Measurements from ENCODE around the gene PMS1. TPM values are rescaled to one million over a fixed set of nuclear protein-coding genes. Genes with fewer than 3 reads are reported as not detected.
"Not testable (repeated sequence)": the region's sequence is repeated elsewhere in the genome, so short reads cannot be mapped to it uniquely, and the experiment has no call there.

Gene PMS1
- total RNA-seq, 1 donor from 2014 or later: 39.1 TPM

- no peak for DNase-seq
Measured at GRCh38 chr2:189818249-189819038, 34.2 kb downstream of the PMS1 start.

- DNase-seq: no peak
Measured at GRCh38 chr2:189819297-189819704, 35.1 kb downstream of the PMS1 start.

GRCh38 chr2:189821953-189822748, 37.9 kb downstream of the PMS1 start:
- DNase-seq: no peak

- no peak for DNase-seq
Measured at GRCh38 chr2:189824694-189825396, 40.6 kb downstream of the PMS1 start.

GRCh38 chr2:189826039-189826438, 41.8 kb downstream of the PMS1 start:
- DNase-seq: no peak

- no peak for DNase-seq
Measured at GRCh38 chr2:189829102-189829833, 45.0 kb downstream of the PMS1 start.

- DNase-seq: no peak
Measured at GRCh38 chr2:189830510-189830909, 46.3 kb downstream of the PMS1 start.

- no peak for DNase-seq
Measured at GRCh38 chr2:189834059-189834458, 49.8 kb downstream of the PMS1 start.

- DNase-seq: not testable (repeated sequence)
Measured at GRCh38 chr2:189834642-189835041, 50.4 kb downstream of the PMS1 start.

GRCh38 chr2:189835855-189836558, 51.8 kb downstream of the PMS1 start:
- DNase-seq: no peak

- DNase-seq: peak; percentile 11
Measured at GRCh38 chr2:189836644-189837043, 52.4 kb downstream of the PMS1 start.

GRCh38 chr2:189837326-189837725, 53.1 kb downstream of the PMS1 start:
- DNase-seq: peak; percentile 19

- no peak for DNase-seq
Measured at GRCh38 chr2:189841019-189841418, 56.8 kb downstream of the PMS1 start.

GRCh38 chr2:189848276-189848675, 64.0 kb downstream of the PMS1 start:
- DNase-seq: no peak

GRCh38 chr2:189849550-189849949, 65.3 kb downstream of the PMS1 start:
- no peak for DNase-seq

- DNase-seq: no peak
Measured at GRCh38 chr2:189851174-189851826, 67.0 kb downstream of the PMS1 start.

- no peak for DNase-seq
Measured at GRCh38 chr2:189854187-189854586, 69.9 kb downstream of the PMS1 start.

- DNase-seq: no peak
Measured at GRCh38 chr2:189854940-189855339, 70.7 kb downstream of the PMS1 start.

- DNase-seq: no peak
Measured at GRCh38 chr2:189858291-189858690, 74.0 kb downstream of the PMS1 start.

- no peak for DNase-seq
Measured at GRCh38 chr2:189860161-189860560, 75.9 kb downstream of the PMS1 start.

GRCh38 chr2:189862751-189863150, 78.5 kb downstream of the PMS1 start:
- no peak for DNase-seq
